ENCODE data around the gene SIX2.
"Not testable (repeated sequence)": the region's sequence is repeated elsewhere in the genome, so short reads cannot be mapped to it uniquely, and the experiment has no call there.

Gene SIX2

GRCh38 chr2:45009303-45009927 is at the start of gene SIX2:
SIX2 (minus strand) TSS chr2:45009452; CDS start chr2:45009110, 342 bp downstream.
- no peak for FAIRE-seq

DNA sequence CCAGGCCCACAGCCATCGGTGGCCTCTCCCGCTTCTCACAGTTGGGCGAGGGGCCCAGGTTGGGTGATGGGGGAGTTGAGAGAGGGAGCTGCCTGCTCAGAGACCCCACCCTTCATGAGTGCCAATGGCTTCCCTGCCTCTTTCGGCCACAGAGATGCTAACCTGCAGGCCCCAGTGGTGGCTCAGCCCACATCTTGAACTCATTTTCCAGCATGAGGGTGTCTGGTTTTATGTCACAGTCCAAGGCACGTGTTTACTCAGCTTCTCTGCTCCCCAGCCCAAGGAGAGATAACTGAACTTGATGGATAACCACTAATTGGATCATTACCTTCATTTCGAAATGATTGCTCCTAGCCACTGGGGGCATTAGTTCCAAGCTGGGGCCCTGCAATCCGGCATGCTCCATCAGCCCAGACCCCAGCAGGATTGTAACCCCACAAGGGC is 45.9 kb upstream of the SIX2 start:
- FAIRE-seq, result no peak
- DNase-seq (ENCODE audit: insufficient read length, low spot score), result no peak

More at GRCh38 chr2:45009303-45009927, at the start of gene SIX2:
- DNase-seq (ENCODE audit: insufficient read length, low spot score), result no peak

- FAIRE-seq, result no peak
These were observed 44.7 kb upstream of the SIX2 start for GRCh38 chr2:45053966-45054365.

DNA sequence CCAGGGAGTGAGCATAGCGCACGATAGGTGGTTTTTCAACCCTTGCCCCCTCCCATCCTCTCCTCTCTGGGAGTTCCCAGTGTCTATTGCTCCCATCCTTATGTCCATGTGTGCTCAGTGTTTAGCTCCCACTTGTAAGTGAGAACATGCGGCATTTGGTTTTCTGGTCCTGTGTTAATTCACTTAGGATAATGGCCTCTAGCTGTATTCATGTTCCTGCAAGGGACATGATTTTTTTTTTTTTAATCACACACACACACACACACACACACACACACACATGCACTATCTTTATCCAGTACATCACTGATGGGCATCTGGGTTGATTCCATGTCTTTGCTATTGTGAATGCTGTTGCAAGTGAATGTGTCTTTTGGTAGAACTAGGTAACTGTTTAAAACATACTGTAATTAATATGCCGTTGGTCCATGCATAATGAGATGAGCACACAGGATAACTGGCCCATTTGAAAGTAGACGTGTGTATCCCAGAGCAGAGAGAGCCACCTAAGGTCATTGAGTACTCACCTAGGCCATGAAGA is 43.2 kb upstream of the SIX2 start:
- FAIRE-seq, result no peak
- no peak for DNase-seq (ENCODE audit: insufficient read length, low spot score)

More at GRCh38 chr2:45053966-45054365, 44.7 kb upstream of the SIX2 start:
- no peak for DNase-seq (ENCODE audit: insufficient read length, low spot score)

- FAIRE-seq (no peak), DNase-seq (ENCODE audit: insufficient read length, low spot score) (no peak)
These were observed 40.5 kb upstream of the SIX2 start for GRCh38 chr2:45049569-45050336.

DNA sequence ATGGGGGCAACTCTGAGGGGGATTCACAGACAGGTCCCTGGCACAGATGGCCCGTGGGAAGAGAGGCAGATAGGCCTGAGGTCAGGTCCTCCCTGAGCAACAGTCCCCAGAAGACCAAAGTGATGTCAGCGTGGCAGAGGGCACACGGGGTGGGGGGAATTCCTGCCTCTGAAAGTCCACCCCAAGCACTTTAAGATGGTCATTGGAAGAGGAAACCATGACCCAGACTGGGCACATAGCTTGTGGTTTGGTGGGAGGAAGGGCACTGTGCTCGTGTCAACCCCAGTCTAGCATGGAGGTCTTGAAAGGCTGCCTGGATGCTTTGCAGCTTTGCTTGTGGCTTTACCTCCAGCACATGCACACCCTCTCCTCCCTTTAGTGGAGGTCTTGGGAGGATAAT is 38.0 kb upstream of the SIX2 start:
- DNase-seq (ENCODE audit: insufficient read length, low spot score) (no peak), FAIRE-seq (no peak)

- DNase-seq (ENCODE audit: insufficient read length, low spot score) (no peak), FAIRE-seq (no peak)
These were observed 37.5 kb upstream of the SIX2 start for GRCh38 chr2:45046786-45047185.

GRCh38 chr2:45045706-45046105 is 36.5 kb upstream of the SIX2 start:
- FAIRE-seq (no peak), DNase-seq (ENCODE audit: insufficient read length, low spot score) (no peak)

GRCh38 chr2:45044916-45045315 is 35.7 kb upstream of the SIX2 start:
- FAIRE-seq, result no peak
- no peak for DNase-seq (ENCODE audit: insufficient read length, low spot score)

DNA sequence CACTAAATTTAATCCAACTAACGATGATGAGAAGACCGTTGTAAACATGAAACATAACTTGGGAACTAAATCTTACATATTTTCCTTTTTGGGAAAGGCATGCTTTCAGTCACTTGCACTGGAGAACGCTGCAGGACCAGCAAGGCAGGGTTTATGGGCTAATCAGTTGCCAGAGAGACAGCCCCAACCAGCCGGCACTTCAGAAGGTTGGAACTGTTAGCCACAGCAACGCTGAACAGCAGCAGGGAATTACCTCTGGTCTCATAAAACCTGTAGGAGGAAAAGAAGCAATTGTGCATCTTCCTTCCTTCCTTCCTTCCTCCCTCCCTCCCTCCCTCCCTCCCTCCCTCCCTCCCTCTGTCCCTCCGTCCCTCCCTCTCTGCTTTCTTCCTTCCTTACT is 33.9 kb upstream of the SIX2 start:
- no peak for FAIRE-seq

GRCh38 chr2:45042401-45042800 is 33.1 kb upstream of the SIX2 start:
- DNase-seq (ENCODE audit: insufficient read length, low spot score) (no peak), FAIRE-seq (no peak)

More for the DNA sequence above, 33.9 kb upstream of the SIX2 start:
- DNase-seq (ENCODE audit: insufficient read length, low spot score), result no peak

DNA sequence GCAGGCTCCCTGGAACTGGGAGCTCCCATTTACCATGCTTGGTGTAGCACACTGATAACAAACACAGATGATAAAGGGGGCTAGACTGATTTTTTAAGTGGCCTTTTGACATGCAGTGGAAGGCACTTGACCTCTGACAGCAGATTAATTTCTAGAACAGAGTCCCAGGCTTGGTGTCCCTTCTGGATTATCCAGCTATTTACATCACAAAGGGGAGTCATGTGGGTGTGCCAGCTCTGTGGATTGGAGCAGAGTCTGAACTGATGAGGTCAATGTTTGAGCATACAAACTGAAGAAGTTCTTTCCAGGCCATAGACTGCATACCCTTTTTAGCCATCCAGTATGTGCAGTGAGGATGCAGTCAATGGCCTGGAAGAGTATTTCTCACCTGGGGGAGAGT is 31.5 kb upstream of the SIX2 start:
- DNase-seq (ENCODE audit: insufficient read length, low spot score), result no peak
- FAIRE-seq, result no peak

- not testable (repeated sequence) for FAIRE-seq
These were observed 30.6 kb upstream of the SIX2 start for GRCh38 chr2:45039804-45040203.

GRCh38 chr2:45038861-45039260 is 29.6 kb upstream of the SIX2 start:
- not testable (repeated sequence) for DNase-seq (ENCODE audit: insufficient read length, low spot score); FAIRE-seq

More at GRCh38 chr2:45039804-45040203, 30.6 kb upstream of the SIX2 start:
- not testable (repeated sequence) for DNase-seq (ENCODE audit: insufficient read length, low spot score)

DNA sequence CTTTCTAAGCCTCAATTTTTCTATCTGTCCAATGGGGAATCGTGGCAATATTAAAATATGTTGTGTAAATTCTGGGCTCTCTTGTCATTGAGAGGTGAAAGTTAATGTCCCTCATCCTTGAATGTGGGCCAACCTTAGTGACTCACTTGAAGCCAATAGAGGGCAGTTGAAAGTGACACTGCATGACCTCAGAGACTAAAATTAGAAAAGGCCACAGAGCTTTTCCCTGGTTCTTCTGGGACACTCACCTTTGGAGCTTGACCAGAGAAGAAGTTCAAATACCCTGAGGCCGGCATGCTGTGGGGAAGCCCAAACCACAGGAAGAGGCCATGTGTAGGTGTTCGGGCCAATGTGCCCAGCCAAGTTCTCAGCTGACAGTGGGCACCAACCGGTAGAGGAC is 24.1 kb upstream of the SIX2 start:
- no peak for FAIRE-seq
- no peak for DNase-seq (ENCODE audit: insufficient read length, low spot score)

DNA sequence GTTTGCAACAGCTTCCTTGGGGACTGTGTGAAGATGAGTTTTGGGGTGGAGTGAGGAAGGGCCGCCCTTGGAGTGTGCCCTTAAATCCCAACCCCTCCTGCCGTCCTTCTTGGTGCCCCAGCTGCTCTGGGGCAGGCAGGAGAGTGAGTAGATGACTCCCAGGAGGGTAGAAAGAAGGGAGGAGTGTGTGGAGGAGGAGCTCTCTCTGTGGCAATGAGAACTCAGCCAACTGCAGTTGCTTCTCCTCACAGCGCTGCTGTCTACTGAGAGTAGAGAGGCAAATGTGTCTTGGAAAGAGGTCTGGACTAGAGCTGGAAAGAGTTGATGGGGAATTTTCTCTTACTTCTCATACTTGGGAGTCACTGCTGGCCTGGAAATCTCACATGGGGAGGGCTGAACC is 21.8 kb upstream of the SIX2 start:
- DNase-seq (ENCODE audit: insufficient read length, low spot score) (no peak), FAIRE-seq (no peak)

- FAIRE-seq, result no peak
These were observed 21.3 kb upstream of the SIX2 start for GRCh38 chr2:45030553-45030952.

GRCh38 chr2:45029215-45029614 is 20.0 kb upstream of the SIX2 start:
- no peak for FAIRE-seq

More at GRCh38 chr2:45030553-45030952, 21.3 kb upstream of the SIX2 start:
- DNase-seq (ENCODE audit: insufficient read length, low spot score), result no peak

GRCh38 chr2:45028276-45028675 is 19.0 kb upstream of the SIX2 start:
- DNase-seq (ENCODE audit: insufficient read length, low spot score), result no peak
- no peak for FAIRE-seq

More at GRCh38 chr2:45029215-45029614, 20.0 kb upstream of the SIX2 start:
- no peak for DNase-seq (ENCODE audit: insufficient read length, low spot score)

- FAIRE-seq, result no peak
These were observed 17.7 kb upstream of the SIX2 start for GRCh38 chr2:45026924-45027450.

GRCh38 chr2:45024600-45025291 is 15.5 kb upstream of the SIX2 start:
- DNase-seq (ENCODE audit: insufficient read length, low spot score), result no peak
- no peak for FAIRE-seq

More at GRCh38 chr2:45026924-45027450, 17.7 kb upstream of the SIX2 start:
- DNase-seq (ENCODE audit: insufficient read length, low spot score), result no peak

Measured in GM19239 (cell line).